ENCODE results near the gene LAP3.

LAP3 gene

DNA sequence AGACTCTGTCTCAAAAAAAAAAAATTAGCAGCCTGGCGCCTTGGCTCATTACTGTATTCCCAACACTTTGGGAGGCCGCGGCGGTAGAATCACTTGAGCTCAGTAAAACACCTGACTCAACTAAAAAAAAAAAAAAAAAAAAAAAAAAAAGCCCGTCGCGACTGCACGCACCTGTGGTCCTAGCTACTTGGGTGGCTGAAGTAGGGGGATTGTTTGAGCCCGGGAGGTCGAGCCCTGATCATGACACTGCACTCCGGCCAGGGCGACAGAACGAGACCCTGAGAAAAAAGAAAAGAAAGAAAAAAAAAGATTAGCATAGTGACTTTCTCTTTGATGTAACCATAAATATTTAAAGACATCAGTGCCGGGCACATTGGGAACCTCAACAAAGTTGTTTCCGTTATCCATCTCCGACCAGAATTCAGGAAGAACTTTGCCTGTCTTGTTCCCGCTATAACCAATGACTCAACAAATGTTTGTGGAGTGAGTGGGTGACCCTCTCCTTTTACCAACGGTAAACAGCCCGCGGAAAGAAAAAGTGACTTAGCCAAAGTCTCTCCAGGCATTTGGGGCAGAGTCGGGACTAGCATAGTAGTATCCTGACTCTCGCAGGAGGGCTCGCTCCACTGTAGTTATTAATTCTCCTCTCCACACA is 36.9 kb downstream of the LAP3 start:
- in situ Hi-C loops (cut with MboI; ENCODE audit: low sequenced_read_pairs): no loop called here

DNA sequence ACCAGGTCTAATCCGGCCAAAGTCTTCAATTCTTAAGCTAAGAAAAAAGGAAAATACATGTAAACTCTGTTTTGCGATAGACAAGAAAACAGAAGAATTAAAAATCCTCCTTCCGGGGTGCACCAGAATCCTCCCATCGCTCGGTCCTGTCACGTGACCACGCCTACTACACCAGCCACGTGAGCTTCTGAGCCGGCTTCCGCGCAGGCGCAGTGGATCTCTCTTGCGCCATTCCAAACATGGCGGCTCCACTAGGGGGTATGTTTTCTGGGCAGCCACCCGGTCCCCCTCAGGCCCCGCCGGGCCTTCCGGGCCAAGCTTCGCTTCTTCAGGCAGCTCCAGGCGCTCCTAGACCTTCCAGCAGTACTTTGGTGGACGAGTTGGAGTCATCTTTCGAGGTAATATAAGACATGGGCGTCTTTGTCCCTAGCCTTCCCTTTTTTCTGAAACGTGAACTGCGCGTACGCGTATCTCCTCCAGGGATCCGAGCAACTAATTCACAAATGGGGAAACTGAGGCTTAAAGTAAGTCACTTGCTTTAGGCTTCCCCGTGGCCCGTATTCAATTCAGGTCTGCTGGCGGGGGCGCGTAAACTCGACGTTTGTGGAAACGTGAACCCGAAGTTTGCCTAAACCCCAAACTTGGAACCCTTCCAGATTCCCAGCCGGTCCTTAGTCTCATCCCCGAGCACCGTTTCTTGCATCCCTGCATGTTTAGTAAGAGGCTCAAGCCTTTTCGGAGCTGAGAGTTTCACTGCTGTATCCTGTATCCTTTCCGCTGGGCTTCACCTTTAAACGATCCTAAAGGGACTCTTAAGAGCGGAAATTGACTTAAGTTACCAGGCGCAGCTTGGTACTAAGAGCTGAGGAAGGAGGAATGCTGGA is 37.7 kb downstream of the LAP3 start, which contains the start of gene MED28:
MED28 (plus strand) TSS at position 226 of the 884 bp plus-strand sequence; CDS start at position 240, 14 bp downstream.
- in situ Hi-C loops (cut with MboI; ENCODE audit: low sequenced_read_pairs): no loop called here

DNA sequence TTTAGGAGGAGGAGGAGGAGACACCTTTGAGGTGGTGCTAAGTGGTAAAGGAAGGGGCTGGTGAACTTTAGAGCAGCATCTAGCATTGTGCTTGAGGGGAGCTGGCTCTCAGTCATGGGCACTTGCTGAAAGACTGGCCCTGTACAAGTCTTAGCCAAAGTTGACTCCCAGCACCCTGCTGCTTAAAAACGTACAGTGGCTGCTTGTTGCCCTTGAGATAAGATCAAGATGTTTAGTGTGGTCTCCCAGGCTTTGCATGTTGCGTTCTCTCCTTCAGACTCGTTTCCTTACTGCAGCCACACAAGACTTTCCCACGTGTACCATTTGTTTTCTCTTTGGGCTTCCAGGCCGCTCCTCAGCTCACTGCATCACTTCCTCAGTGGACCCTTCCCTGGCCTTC is 39.3 kb downstream of the LAP3 start:
- in situ Hi-C loops (cut with MboI; ENCODE audit: low sequenced_read_pairs): no loop called here

DNA sequence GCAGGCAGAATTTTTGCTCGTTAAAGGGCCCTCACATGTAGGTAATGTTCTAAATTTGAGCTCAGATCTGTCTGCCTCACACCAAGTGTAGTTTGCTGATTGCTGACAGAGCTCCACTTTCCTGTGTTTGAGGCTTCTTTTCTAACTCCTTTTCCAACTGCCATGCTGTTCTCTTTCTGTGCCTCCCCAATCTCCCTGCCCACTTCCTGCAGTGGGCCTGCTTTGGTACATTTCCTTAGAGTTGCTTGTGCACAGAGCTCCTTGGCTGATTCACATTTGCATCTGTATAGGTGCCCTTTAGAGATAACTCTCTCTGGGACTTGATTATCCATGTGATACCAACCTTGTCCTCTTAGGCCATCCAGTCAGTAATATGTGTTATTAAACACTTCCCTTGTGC is 41.9 kb downstream of the LAP3 start:
- in situ Hi-C loops (cut with MboI; ENCODE audit: low sequenced_read_pairs): no loop called here

DNA sequence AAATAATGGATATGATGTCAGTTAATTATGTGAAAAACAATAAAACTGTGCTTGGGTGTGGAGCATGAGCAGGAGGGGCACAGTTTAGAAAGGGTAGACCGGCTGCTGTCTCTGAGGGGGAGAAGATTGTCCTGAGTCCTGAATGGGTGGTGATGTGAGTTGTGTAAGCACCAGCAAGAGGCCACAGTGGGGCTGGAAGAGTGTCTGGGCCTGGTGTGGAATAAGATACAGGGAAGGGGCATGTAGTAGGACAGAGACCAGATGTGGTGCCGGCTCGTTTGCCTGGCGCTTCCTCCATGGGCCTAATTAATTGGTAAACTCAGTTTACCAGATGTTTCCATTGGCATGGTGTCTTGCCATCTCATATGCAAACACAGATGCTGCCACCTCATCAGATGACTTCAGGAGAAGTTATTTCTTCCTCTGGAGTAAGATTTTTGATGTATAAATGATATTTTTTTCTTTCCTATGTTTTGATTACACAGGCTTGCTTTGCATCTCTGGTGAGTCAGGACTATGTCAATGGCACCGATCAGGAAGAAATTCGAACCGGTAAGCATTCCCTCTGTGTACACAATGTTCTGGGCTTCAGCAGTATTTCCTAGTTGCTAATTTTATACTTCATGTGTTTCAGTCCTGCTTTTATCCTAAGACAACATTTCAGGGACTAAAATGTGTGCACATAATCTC is 42.6 kb downstream of the LAP3 start:
- in situ Hi-C loops (cut with MboI; ENCODE audit: low sequenced_read_pairs): no loop called here

DNA sequence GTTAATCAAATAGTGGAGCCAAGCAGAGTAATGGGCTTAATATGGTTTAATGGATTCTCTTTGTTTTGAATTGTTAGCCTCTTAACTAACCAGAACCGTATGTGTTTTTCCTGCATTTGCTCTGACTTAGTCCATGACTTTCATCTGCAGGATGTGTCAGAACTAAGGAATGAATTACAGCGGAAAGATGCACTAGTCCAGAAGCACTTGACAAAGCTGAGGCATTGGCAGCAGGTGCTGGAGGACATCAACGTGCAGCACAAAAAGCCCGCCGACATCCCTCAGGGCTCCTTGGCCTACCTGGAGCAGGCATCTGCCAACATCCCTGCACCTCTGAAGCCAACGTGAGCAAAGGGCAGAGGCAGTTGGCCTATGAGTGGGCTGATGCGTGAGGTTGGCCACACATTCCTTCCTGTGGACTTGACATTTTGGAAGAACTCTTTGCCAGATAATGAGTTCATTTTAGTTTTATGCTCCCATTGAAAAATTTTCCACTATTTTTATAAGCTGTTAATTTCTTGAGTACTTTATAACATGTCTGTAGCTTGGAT is 46.5 kb downstream of the LAP3 start:
- in situ Hi-C loops (cut with MboI; ENCODE audit: low sequenced_read_pairs): no loop called here

DNA sequence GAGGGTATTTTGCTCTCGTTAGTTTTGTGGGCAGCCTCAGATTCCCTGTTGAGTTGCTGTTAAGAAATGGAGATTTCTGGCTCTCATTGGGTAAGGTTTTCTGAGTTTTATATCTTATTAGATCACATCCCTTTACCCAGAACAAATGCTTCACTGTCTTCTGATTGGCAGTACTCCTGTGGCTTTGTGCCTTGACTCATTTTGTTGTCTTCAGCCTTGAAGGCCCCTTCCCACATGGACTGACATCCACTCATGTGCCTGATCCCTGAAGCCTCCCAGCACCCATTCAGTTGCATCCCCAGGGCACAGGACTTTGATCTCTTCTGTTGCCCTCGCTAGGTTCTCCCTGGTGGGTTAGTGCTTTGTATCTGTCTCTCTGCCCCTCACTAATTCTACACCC is 47.8 kb downstream of the LAP3 start:
- in situ Hi-C loops (cut with MboI; ENCODE audit: low sequenced_read_pairs): no loop called here

DNA sequence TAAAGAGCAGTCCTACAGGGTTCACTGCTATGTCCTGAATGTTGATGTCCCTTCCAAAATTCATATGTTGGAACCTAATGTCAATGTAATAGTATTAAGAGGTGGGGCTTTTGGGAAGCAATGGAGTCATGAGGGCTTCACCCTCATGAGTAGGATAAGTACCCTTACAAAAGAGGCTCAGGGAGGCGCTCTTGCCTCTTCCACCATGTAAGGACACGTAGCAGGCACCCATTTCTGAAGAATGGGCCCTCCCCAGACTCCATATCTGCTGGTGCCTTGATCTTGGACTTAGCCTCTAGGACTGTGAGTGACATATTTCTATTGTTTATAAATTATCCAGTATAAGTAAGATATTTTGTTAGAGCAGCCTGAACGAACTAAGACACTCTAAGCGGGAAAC is 53.2 kb downstream of the LAP3 start:
- in situ Hi-C loops (cut with MboI; ENCODE audit: low sequenced_read_pairs): no loop called here

DNA sequence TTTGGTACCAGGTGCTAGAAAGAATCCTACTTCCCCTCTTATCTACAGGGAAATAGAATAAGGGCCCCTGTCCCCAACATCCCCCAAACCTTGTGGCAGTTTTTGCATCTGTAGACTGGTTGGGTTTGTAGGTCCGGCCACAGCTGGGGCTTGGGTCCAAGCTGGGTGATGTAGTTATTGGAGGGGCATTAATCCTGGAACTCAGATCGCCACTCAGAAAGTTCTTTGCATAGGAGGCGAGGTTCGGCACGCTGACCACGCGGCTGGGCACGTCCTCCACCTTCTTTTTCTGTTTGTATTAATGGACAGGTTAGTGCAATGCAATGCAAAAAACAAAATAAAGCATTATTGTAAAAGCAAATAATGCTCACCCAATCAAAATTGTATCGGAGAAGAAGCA is 56.6 kb downstream of the LAP3 start:
- in situ Hi-C loops (cut with MboI; ENCODE audit: low sequenced_read_pairs): no loop called here

DNA sequence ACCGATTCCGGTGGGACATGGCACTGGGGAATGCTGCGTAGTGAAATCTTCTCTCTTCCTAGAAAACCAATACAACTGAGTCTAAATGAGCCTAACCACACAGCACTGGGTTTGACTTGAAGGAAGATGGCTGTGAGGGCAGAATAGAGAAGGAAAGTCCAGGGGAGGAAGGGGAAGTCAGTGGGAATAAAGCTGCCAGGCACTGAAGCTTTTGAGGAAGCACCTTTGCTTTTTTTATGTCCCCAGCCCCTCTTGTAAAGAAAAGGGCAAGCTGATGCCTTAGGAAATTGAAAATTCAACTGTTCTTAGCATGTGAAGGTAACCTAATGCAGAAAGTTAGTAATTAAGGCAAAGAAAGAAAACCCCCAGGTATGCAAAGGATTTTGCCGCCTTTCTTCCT is 58.1 kb downstream of the LAP3 start:
- in situ Hi-C loops (cut with MboI; ENCODE audit: low sequenced_read_pairs): no loop called here

DNA sequence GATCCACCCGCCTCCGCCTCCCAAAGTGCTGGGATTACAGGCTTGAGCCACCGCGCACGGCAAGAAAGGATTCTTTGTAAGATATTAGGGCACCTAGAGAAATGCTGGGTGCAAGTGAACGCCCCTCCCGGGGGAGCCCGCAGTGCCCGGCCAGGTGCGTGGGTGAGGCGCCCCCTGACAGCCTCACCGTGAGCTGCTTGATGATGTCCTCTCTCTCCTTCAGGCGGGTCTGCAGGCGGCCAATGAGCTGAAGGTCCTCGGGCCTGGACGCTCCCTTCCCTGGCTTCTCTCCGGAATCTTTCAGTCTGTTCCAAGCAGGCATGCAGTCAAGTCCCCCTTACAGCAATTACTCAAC is 59.3 kb downstream of the LAP3 start:
- in situ Hi-C loops (cut with MboI; ENCODE audit: low sequenced_read_pairs): no loop called here

DNA sequence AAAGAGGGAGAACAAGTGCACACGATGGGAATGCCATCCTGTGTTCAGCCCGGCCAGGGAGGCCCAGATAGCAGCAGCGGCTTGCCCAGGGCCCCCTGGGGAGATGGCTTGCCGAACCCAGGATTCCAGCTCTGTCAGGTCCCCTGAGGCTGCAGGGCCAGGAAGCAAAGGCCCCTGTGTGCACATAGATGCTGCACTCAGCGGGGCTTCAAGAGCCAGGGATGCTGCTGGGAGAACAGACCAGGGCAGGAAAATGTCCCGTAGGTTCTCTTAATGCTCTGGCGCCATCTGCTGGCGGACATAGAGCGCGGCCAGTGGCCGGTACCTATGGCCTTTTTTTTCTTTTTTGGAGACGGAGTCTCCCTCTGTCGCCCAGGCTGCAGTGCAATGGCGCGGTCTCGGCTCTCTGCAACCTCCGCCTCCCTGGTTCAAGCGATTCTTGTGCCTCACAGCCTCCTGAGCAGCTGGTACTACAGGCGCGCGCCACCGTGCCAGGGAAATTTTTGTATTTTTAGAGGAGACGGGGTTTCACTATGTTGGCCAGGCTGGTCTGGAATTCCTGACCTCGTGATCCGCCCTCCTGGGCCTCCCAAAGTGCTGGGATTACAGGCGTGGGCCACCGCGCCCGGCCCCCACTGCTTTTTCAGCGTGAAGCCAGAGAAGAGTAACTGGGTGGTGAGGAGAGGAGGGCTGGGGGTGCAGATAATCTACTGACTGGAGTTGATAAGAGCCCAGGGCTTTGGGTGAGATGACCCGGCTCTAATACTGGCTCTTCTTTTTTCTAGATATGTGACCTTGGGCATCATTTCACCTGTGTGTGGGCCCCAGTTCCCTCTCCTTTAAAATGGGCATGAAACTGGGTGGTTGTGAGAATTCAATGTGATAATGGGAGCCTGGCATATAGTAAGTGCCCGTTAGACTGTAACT is 60.0 kb downstream of the LAP3 start:
- in situ Hi-C loops (cut with MboI; ENCODE audit: low sequenced_read_pairs): no loop called here

DNA sequence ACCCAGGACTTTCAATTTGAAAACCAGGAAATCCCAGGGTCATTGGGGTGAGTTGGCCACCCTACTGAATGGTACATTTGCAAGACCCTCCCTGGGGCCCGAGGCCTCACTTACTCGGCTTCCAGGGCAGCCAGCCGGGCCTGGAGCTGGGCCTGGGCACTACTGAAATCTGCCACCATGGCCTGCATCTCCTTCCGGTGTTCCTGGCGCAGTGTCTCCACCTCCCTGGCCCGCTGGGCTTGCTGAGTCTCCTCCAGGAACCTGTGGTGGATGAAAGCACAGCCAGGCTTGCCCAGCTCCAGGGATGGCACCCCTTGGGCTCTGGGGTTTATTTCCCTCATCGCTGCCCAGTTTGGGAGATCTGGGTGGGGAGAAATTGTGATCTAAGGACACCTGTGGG is 62.1 kb downstream of the LAP3 start:
- in situ Hi-C loops (cut with MboI; ENCODE audit: low sequenced_read_pairs): no loop called here

DNA sequence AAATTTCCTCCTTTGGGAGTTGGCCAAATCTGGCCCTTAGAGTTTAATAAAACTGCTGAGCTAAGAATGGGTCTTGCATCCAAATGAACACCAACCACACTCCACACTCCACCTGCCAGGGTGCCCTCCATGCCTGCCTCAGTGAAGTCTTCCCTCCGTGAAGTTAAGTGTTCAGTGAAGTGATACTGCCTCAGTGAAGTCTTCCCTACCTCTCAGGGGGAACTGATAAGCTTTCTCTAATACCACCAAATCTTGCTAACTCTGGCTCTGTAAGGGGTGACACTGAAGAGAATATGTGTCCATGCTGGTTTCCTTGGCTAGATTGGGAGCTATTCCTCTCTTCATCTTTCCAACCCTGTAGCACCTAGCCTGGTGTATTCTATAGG is 65.4 kb downstream of the LAP3 start:
- in situ Hi-C loops (cut with MboI; ENCODE audit: low sequenced_read_pairs): no loop called here

DNA sequence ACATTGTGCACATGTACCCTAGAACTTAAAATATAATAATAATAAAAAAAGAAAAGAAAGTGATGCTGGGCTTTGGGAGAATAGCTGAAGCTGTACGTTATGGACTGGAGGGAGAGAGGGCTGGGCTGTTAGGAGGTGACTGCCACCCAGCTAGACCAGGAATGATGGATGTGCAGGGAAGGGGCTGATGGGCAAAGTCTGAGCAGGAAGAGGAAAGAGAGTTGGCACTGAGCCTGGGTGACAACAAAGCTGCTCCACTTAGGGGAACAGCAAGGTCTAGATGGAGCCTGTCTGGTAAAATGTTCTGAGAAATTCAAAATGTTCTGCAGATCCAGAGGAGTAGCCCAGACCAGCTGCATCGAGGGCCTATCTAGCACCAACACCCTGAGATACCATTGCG is 69.7 kb downstream of the LAP3 start:
- in situ Hi-C loops (cut with MboI; ENCODE audit: low sequenced_read_pairs): no loop called here

DNA sequence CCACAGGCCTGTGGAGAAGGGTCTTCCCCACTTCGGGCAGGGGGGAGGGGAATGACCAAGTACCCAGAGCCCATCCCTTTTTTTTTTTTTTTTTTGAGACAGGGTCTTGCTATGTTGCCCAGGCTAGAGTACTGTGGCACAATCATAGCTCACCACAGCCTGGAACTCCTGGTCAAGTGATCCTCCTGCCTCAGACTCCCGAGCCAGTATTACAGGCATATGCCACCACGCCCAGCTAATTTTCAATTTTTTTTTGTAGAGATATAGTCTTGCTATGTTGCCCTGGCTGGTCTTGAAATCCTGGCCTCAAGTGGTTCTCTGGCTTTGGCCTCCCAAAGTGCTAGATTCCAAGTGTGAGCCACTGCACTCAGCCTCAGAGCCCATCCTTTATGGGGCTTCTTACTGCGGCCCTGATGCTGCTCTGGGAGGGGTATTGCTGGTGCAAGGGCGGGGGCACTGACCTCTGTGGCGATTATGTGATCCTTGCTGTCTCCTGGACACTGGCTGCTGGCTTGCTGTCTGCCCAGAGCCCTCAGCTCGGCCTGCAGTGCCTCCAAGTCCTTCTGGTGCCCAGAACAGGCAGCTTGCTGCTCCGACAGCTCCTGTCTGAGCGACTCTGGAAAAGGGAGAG is 70.3 kb downstream of the LAP3 start:
- in situ Hi-C loops (cut with MboI; ENCODE audit: low sequenced_read_pairs): no loop called here

DNA sequence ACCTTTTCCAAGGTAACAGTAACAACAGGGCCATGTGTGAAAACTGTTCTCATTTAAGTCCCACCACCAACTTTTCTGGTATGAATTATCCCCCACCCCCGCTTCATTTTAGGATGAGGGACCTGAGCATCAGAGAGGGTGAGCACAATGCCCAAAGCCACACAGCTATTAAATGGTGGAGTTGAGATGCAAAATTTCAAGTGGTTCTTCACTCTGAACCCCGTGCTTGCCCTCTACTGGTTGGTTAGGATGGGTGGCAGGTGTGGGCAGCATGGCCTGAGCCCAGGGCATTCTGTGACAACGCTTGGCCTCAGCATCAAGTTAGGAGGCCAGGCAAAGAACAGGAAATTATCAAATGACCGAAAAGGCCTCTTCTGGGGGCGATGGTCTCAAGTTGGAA is 70.9 kb downstream of the LAP3 start:
- in situ Hi-C loops (cut with MboI; ENCODE audit: low sequenced_read_pairs): no loop called here

DNA sequence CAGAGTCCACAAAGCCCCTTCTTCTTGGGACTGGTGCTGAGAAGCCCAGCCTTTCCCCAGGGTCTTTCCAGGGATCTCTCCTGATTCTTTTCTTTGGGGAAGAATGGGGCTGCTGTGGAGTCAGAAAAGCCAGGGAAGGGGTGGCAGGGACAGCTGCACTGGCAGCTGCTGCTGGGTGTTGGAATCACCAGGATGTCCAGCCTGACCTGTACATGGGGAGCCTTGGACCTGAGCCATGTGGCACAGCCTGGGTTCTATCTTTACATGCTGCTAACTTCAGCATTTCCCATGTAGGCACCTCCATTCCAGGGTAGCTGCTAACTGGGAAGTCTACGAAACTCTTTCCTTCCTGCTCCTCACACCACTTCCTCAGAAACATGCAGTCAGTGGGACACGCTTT is 73.4 kb downstream of the LAP3 start:
- in situ Hi-C loops (cut with MboI; ENCODE audit: low sequenced_read_pairs): no loop called here

DNA sequence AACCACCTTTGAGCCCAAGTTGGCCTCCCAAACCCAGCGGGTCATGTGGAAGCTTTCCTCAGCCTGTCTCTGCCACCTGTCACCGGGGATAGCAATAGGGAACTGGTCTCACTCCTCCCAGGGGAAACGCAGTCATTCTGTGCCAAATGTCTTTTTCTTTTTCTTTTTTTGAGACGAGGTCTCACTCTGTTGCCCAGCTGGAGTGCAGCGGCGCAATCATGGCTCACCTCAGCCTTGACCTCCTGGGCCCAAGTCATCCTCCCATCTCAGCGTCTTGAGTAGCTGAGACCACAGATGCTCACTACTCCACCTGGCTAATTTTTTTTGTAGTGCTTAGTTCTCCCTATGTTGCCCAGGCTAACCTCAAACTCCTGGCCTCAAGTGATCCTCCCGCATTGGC is 77.7 kb downstream of the LAP3 start:
- in situ Hi-C loops (cut with MboI; ENCODE audit: low sequenced_read_pairs): no loop called here

DNA sequence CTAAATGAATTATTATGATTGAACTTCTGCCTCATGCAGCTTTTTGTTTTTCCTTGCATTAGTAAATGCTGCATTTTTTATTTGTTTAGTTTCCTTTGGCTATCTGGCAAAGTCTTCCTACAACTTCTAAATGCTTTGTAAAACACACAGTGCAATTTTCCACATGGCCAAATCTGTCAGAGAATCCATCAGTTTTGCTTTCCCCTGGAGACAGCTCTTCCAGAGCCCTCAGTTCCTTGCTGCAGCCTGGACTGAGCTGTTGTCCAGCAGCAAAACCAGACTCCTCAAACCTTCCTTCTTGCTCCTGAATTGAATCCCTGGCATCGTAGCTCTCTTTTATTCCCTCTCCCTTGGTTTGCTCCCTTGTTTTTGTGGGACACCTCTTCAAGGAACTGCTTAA is 80.1 kb downstream of the LAP3 start:
- in situ Hi-C loops (cut with MboI; ENCODE audit: low sequenced_read_pairs): no loop called here

Measured in HL-60/S4 treated with retinoic acid at 250 ng/mL for 4 days and 3 days (cell line).